Psoas muscle (tissue), 8 donors: ENCODE results near the gene SLC9A6. TPM values are rescaled to one million over a fixed set of nuclear protein-coding genes. Genes with fewer than 3 reads are reported as not detected.

ENCODE experiments used
- ATAC-seq, 4 donors: fragments of 200-7000 bp; cut with Tn5 transposase; one replicate each; pipeline ENCODE4 v1.9.1; 2020; ENCODE audit warnings: moderate library complexity in 3 of 4, mild to moderate bottlenecking in 2 of 4
- DNase-seq, 2 donors: peaks; one replicate each; pipeline ENCODE4 v3.0.0-alpha.2; 2020
- H3K27ac ChIP-seq: fragments of 200-600 bp; one replicate; pipeline ENCODE4 v1.8.0; 2022
- H3K27me3 ChIP-seq, 3 donors: fragments of 200-600 bp in 1 of 3; one replicate each; pipeline versions ENCODE4 v1.6.1 to v1.8.0; 2013 to 2022; ENCODE audit warnings: low read length in 2 of 3, mild to moderate bottlenecking in 2 of 3, moderate library complexity in 1 of 3; ENCODE audit not compliant: insufficient read depth in 3 of 3
- H3K36me3 ChIP-seq, 2 donors: fragments of 200-600 bp in 1 of 2; one replicate each; pipeline versions ENCODE4 v1.6.1 to v1.8.0; 2013 to 2022; ENCODE audit warnings: low read depth in 1 of 2, mild to moderate bottlenecking in 1 of 2, moderate library complexity in 1 of 2; ENCODE audit not compliant: insufficient read depth in 1 of 2
- H3K4me1 ChIP-seq: fragments of 200-600 bp; one replicate; pipeline ENCODE4 v1.8.0; 2022
- H3K4me3 ChIP-seq: fragments of 200-600 bp; one replicate; pipeline ENCODE4 v1.8.0; 2022; ENCODE audit warnings: mild to moderate bottlenecking
- H3K9me3 ChIP-seq: fragments of 200-600 bp; one replicate; pipeline ENCODE4 v1.8.0; 2022
- CTCF ChIP-seq: fragments of 200-600 bp; IDR thresholded peaks from one replicate; pipeline ENCODE4 v1.8.0; 2022; ENCODE audit warnings: antibody characterized with exemption
- WGBS, 3 donors: extraction: QIAGEN DNeasy Blood & Tissue Kit; methylation state at CpG; one replicate each; pipeline versions ENCODE4 v1.1.6 to v1.1.7; 2013; 5-methylcytosine and 5-hydroxymethylcytosine counted together
- intact Hi-C, 2 donors: fragments of 100-400 bp; cut with DNase I; formaldehyde crosslinking; loops; one replicate each; pipeline versions ENCODE4 v1.11.0 to v1.14.2; 2022
- polyA plus RNA-seq, 3 donors: library from polyadenylated mRNA; stranded (reverse); fragments of 200-250 nt; gene quantifications; one replicate each; pipeline ENCODE4 v1.2.3, GENCODE V29; 2013
- total RNA-seq, 4 donors: library from RNA; stranded (reverse); fragmentation: NEBNext Ultra II Directional in 2 of 4; extraction: Animal tissue kit (Norgen Biotek cat#: 25700) in 2 of 4; gene quantifications; one replicate each; pipeline versions ENCODE4 v1.2.1 to v1.2.4, GENCODE V29; 2021 to 2023
- donor health status: healthy with polysubstance abuse.
- donor health status: DM: no; HTN: no; CAD: no; lungs with moderate emphysema.
- donor health status: Bipolar disorder and iron deficiency.
- donor health status: healthy.
- donor health status: DM: yes; HTN: yes; CAD: no.
- donor health status: DM: no; HTN: no; CAD: no.
- donor health status: DM: no; HTN: no; CAD: no.
- donor health status: DM: yes; HTN: yes; CAD: no.

SLC9A6 gene
- total and polyA plus RNA-seq, 7 donors = 7.9 to 16.9 (median 8.9) TPM

GRCh38 chrX:136046295-136047015, 61.2 kb downstream of the SLC9A6 start:
- Histone ChIP-seq H3K27me3 (peaks cover 0 to 6% (median 0%) of the 10 kb centered on the region in 3 donors), H3K4me1 (peaks cover 4% of the 10 kb centered on the region), H3K27ac (no peak overlapping the region), H3K4me3 (no peak overlapping the region), H3K36me3 (no peaks in the 10 kb centered on the region), H3K9me3 (no peaks in the 10 kb centered on the region)
- TF ChIP-seq CTCF = no peak
- WGBS, 3 donors = 56 to 66% (median 59%) methylated on average over 13 of the region's 13 CpGs
- DNase-seq (no peak), ATAC-seq (peak in 1 of 4 donors; percentile 41)
- intact Hi-C loops = no loop called here

DNA sequence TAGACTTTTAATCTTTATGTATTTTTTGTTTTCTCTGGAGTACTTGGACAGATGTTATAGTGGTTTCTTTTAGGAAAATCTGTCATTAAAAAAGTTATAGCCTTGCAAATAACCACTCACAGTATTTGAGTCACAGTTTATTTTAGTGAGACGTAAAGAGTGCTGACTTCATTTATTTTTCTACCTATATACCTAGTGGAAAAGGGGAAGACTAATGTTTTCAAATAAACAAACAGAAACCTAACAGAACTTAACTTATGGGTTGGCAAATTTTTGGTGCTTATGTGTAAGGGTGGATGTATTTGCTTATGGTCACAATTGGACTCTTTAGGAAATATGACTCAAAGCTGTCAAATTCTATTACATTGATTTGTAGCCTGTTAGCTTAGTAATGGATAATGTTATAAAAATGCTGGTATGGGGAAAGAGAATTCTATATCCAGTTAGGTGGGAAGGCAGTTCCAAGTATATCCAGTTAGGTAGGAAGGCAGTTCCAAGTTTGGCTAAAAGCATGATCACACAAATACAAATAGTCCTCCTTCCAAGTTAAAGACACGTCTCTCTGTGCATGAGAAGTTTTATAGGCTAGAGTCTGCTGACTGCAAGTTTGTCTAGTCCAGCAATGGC, 61.9 kb downstream of the SLC9A6 start:
- ATAC-seq = peak in 3 of 4 donors; percentile 42 to 83 (median 63)
- WGBS, 3 donors = 34 to 54% (median 37%) methylated on average over 2 of the region's 2 CpGs
- no peak for TF ChIP-seq CTCF

GRCh38 chrX:136047969-136048368, 62.7 kb downstream of the SLC9A6 start:
- Histone ChIP-seq H3K4me3 (no peak overlapping the region), H3K9me3 (no peaks in the 10 kb centered on the region), H3K4me1 (peaks cover 4% of the 10 kb centered on the region), H3K27me3 (peaks cover 0 to 10% (median 0%) of the 10 kb centered on the region in 3 donors), H3K27ac (peak overlapping the region; percentile 30), H3K36me3 (no peaks in the 10 kb centered on the region)
- WGBS, 3 donors = 70 to 86% (median 83%) methylated on average over 4 of the region's 4 CpGs
- intact Hi-C loops = no loop called here
- DNase-seq = no peak
- ATAC-seq = peak in 1 of 4 donors; percentile 16
- no peak for TF ChIP-seq CTCF

More for the DNA sequence above, 61.9 kb downstream of the SLC9A6 start:
- H3K36me3 ChIP-seq = no peaks in the 10 kb centered on the region
- peaks cover 4% of the 10 kb centered on the region for H3K4me1 ChIP-seq
- peak overlapping the region; percentile 30 for H3K27ac ChIP-seq
- intact Hi-C loops = no loop called here
- H3K27me3 ChIP-seq = peaks cover 0 to 10% (median 0%) of the 10 kb centered on the region in 3 donors
- no peaks in the 10 kb centered on the region for H3K9me3 ChIP-seq
- H3K4me3 ChIP-seq = no peak overlapping the region
- no peak for DNase-seq

DNA sequence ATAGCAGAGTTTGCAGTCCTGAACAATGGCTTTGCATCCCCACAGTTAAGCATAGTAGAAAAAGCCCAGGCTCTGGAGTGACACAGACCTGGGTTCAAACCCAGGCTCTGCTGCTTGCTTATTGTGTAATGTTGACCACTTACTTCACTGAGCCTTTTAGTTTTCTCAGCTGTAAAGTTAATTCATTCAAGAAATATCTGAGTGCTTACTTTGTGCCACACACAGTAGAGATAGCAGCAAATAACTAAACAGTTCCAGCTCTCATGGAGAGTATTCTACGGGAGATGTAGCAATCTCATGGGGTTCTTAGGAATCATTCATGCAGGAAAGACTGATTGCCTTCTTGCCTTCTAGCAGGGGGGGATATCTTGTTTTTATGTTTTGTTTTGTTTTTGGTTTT, 63.2 kb downstream of the SLC9A6 start:
- Histone ChIP-seq H3K36me3 (no peaks in the 10 kb centered on the region), H3K4me3 (no peak overlapping the region), H3K4me1 (peaks cover 4% of the 10 kb centered on the region), H3K27ac (no peak overlapping the region), H3K27me3 (peaks cover 0 to 10% (median 0%) of the 10 kb centered on the region in 3 donors), H3K9me3 (no peaks in the 10 kb centered on the region)
- intact Hi-C loops = no loop called here
- TF ChIP-seq CTCF = no peak
- DNase-seq (no peak), ATAC-seq (no peak)
- 89 to 100% (median 92%) methylated on average over 1 of the region's 1 CpG for WGBS, 3 donors
